GM13976 (cell line): ENCODE results near the gene MSI2.

Experiments
- DNase-seq: peaks from one replicate; pipeline ENCODE4 v3.0.0; 2012; ENCODE audit warnings: low spot score
- CTCF ChIP-seq: IDR thresholded peaks from 2 replicates; pipeline ENCODE4 v1.5.1; 2012; ENCODE audit warnings: borderline replicate concordance, mild to moderate bottlenecking; ENCODE audit not compliant: insufficient read depth; ENCODE audit errors: extremely low read depth, missing control alignments, control extremely low read depth
- in situ Hi-C: fragments of 300-500 bp; cut with MboI; formaldehyde crosslinking; loops from one replicate; pipeline ENCODE4 v1.12.0; 2022; ENCODE audit warnings: low sequenced_read_pairs, mixed read lengths, inconsistent platforms; ENCODE audit not compliant: unreplicated experiment

Gene MSI2

GRCh38 chr17:57326336-57326735, 70.0 kb downstream of the MSI2 start:
- in situ Hi-C loops = no loop called here
- DNase-seq = no peak
- no peak for TF ChIP-seq CTCF

GRCh38 chr17:57326764-57327163, 70.4 kb downstream of the MSI2 start:
- in situ Hi-C loops = no loop called here
- no peak for TF ChIP-seq CTCF
- no peak for DNase-seq

- in situ Hi-C loops = no loop called here
These were observed 71.0 kb downstream of the MSI2 start for GRCh38 chr17:57327176-57327970.

GRCh38 chr17:57328109-57328882, 72.0 kb downstream of the MSI2 start:
- no peak for TF ChIP-seq CTCF
- in situ Hi-C loops = no loop called here
- DNase-seq = no peak

More at GRCh38 chr17:57327176-57327970, 71.0 kb downstream of the MSI2 start:
- TF ChIP-seq CTCF = no peak
- no peak for DNase-seq

- in situ Hi-C loops = no loop called here
- DNase-seq = no peak
- TF ChIP-seq CTCF = no peak
These were observed 73.3 kb downstream of the MSI2 start for GRCh38 chr17:57329380-57330214.

- TF ChIP-seq CTCF = no peak
- no peak for DNase-seq
- in situ Hi-C loops = no loop called here
These were observed 74.3 kb downstream of the MSI2 start for GRCh38 chr17:57330587-57330986.
